Measurements from ENCODE around the gene HIPK2. TPM values are rescaled to one million over a fixed set of nuclear protein-coding genes. Genes with fewer than 3 reads are reported as not detected.

The HIPK2 gene
- total and polyA plus RNA-seq, 8 donors, result 3.4 to 103 (median 38.6) TPM

GRCh38 chr7:139629392-139630082 is 148.3 kb downstream of the HIPK2 start:
- no peaks in the 10 kb centered on the region for H3K4me1 ChIP-seq
- no peak for TF ChIP-seq EP300 (IDR thresholded peaks at IDR 0.05)
- TF ChIP-seq CTCF (IDR thresholded peaks at IDR 0.05), result no peak
- no peak for TF ChIP-seq POLR2AphosphoS5 (IDR thresholded peaks at IDR 0.05)
- TF ChIP-seq POLR2A (IDR thresholded peaks at IDR 0.05), result no peak
- 78 to 83% (median 81%) methylated on average over 4 of the region's 4 CpGs for WGBS, 5 donors
- no peak for DNase-seq
- no peak overlapping the region for H3K4me3 ChIP-seq
- intact Hi-C loops (cut with DNase I; ENCODE audit: low total_unique reads), result no loop called here
- H3K36me3 ChIP-seq, result peaks cover 61 to 92% (median 86%) of the 10 kb centered on the region in 4 donors
- H3K27ac ChIP-seq, result no peak overlapping the region
- no peaks in the 10 kb centered on the region for H3K27me3 ChIP-seq
- H3K9me3 ChIP-seq, result no peaks in the 10 kb centered on the region

GRCh38 chr7:139627831-139628230 is 150.0 kb downstream of the HIPK2 start:
- no peak for DNase-seq
- H3K27ac ChIP-seq, result no peak overlapping the region
- WGBS, 5 donors, result 83 to 91% (median 84%) methylated on average over 4 of the region's 4 CpGs
- no peaks in the 10 kb centered on the region for H3K27me3 ChIP-seq
- no peak for TF ChIP-seq CTCF (IDR thresholded peaks at IDR 0.05)
- no peak for TF ChIP-seq POLR2AphosphoS5 (IDR thresholded peaks at IDR 0.05)
- TF ChIP-seq POLR2A (IDR thresholded peaks at IDR 0.05), result no peak
- no peak for TF ChIP-seq EP300 (IDR thresholded peaks at IDR 0.05)
- H3K9me3 ChIP-seq, result no peaks in the 10 kb centered on the region
- no peak overlapping the region for H3K4me3 ChIP-seq
- H3K4me1 ChIP-seq, result no peaks in the 10 kb centered on the region
- peaks cover 67 to 96% (median 94%) of the 10 kb centered on the region in 4 donors for H3K36me3 ChIP-seq
- intact Hi-C loops (cut with DNase I; ENCODE audit: low total_unique reads), result no loop called here

- Histone ChIP-seq H3K4me1 (no peaks in the 10 kb centered on the region), H3K4me3 (no peak overlapping the region), H3K36me3 (peaks cover 71 to 100% (median 99%) of the 10 kb centered on the region in 4 donors), H3K27me3 (no peaks in the 10 kb centered on the region), H3K27ac (no peak overlapping the region), H3K9me3 (no peaks in the 10 kb centered on the region)
- no peak for DNase-seq
- 73 to 95% (median 78%) methylated on average over 1 of the region's 1 CpG for WGBS, 5 donors
- intact Hi-C loops (cut with DNase I; ENCODE audit: low total_unique reads), result no loop called here
- no peak for TF ChIP-seq POLR2A (IDR thresholded peaks at IDR 0.05)
Observed at GRCh38 chr7:139626817-139627216, 151.0 kb downstream of the HIPK2 start.

GRCh38 chr7:139623518-139623917 is 154.3 kb downstream of the HIPK2 start:
- Histone ChIP-seq H3K4me1 (peaks cover 0 to 9% (median 0%) of the 10 kb centered on the region in 4 donors), H3K36me3 (peaks cover 53 to 98% (median 89%) of the 10 kb centered on the region in 4 donors), H3K27me3 (no peaks in the 10 kb centered on the region), H3K27ac (no peak overlapping the region), H3K9me3 (no peaks in the 10 kb centered on the region), H3K4me3 (no peak overlapping the region)
- WGBS, 5 donors, result 90 to 96% (median 94%) methylated on average over 4 of the region's 4 CpGs
- no peak for DNase-seq
- TF ChIP-seq POLR2AphosphoS5 (IDR thresholded peaks at IDR 0.05) (no peak), EP300 (IDR thresholded peaks at IDR 0.05) (no peak), CTCF (IDR thresholded peaks at IDR 0.05) (no peak), POLR2A (IDR thresholded peaks at IDR 0.05) (no peak)
- intact Hi-C loops (cut with DNase I; ENCODE audit: low total_unique reads), result no loop called here

Measured in stomach (tissue), 9 donors.